Parathyroid adenoma (tissue), 2 donors: ENCODE data around the gene SLC15A3.

ENCODE experiments used
- H2AFZ ChIP-seq: fragments of 300-600 bp; sonication (generic); one replicate; pipeline ENCODE4 v1.7.0; 2017; ENCODE audit warnings: antibody characterized with exemption, mild to moderate bottlenecking
- H3K27ac ChIP-seq: fragments of 300-600 bp; sonication (generic); one replicate; pipeline ENCODE4 v1.7.0; 2017
- H3K27me3 ChIP-seq: fragments of 300-600 bp; sonication (generic); one replicate; pipeline ENCODE4 v1.7.0; 2017; ENCODE audit warnings: low read length; ENCODE audit not compliant: control insufficient read depth, insufficient read depth
- H3K36me3 ChIP-seq: fragments of 300-600 bp; sonication (generic); one replicate; pipeline ENCODE4 v1.7.0; 2017; ENCODE audit warnings: low read length; ENCODE audit not compliant: control insufficient read depth, insufficient read depth
- H3K4me1 ChIP-seq: fragments of 300-600 bp; sonication (generic); one replicate; pipeline ENCODE4 v1.7.0; 2017; ENCODE audit warnings: control low read depth
- H3K4me2 ChIP-seq: fragments of 300-600 bp; sonication (generic); one replicate; pipeline ENCODE4 v1.7.0; 2017; ENCODE audit warnings: low read length
- H3K4me3 ChIP-seq: fragments of 300-600 bp; sonication (generic); one replicate; pipeline ENCODE4 v1.7.0; 2017; ENCODE audit warnings: low read depth, low read length
- H3K79me2 ChIP-seq: fragments of 300-600 bp; sonication (generic); one replicate; pipeline ENCODE4 v1.7.0; 2017; ENCODE audit warnings: control low read depth
- H3K9ac ChIP-seq: fragments of 300-600 bp; sonication (generic); one replicate; pipeline ENCODE4 v1.7.0; 2017; ENCODE audit warnings: mild to moderate bottlenecking
- H3K9me3 ChIP-seq: fragments of 300-600 bp; sonication (generic); one replicate; pipeline ENCODE4 v1.7.0; 2017; ENCODE audit warnings: low read length; ENCODE audit not compliant: control insufficient read depth
- TF ChIP-seq, protein P1 (sequence below): fragments of 300-600 bp; sonication (generic); IDR thresholded peaks from one replicate; pipeline ENCODE4 v1.7.0; 2017; ENCODE audit warnings: antibody characterized with exemption, mild to moderate bottlenecking
- donor health status: primary hyperparathyroidism.

Gene SLC15A3

GRCh38 chr11:60937811-60938210, 14.2 kb downstream of the SLC15A3 start:
- H3K79me2 ChIP-seq: no peaks in the 10 kb centered on the region
- H3K27ac ChIP-seq: no peak overlapping the region
- H3K36me3 ChIP-seq: no peaks in the 10 kb centered on the region

GRCh38 chr11:60937144-60937527, 14.8 kb downstream of the SLC15A3 start:
- Histone ChIP-seq H3K36me3 (no peaks in the 10 kb centered on the region), H3K79me2 (no peaks in the 10 kb centered on the region), H3K9ac (no peak overlapping the region), H3K27me3 (no peaks in the 10 kb centered on the region), H3K27ac (no peak overlapping the region), H3K4me1 (no peaks in the 10 kb centered on the region), H3K9me3 (no peaks in the 10 kb centered on the region), H3K4me3 (no peak overlapping the region), H2AFZ (no peak overlapping the region), H3K4me2 (no peak overlapping the region)
- TF ChIP-seq, protein P1, sequence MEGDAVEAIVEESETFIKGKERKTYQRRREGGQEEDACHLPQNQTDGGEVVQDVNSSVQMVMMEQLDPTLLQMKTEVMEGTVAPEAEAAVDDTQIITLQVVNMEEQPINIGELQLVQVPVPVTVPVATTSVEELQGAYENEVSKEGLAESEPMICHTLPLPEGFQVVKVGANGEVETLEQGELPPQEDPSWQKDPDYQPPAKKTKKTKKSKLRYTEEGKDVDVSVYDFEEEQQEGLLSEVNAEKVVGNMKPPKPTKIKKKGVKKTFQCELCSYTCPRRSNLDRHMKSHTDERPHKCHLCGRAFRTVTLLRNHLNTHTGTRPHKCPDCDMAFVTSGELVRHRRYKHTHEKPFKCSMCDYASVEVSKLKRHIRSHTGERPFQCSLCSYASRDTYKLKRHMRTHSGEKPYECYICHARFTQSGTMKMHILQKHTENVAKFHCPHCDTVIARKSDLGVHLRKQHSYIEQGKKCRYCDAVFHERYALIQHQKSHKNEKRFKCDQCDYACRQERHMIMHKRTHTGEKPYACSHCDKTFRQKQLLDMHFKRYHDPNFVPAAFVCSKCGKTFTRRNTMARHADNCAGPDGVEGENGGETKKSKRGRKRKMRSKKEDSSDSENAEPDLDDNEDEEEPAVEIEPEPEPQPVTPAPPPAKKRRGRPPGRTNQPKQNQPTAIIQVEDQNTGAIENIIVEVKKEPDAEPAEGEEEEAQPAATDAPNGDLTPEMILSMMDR: no peak

More at GRCh38 chr11:60937811-60938210, 14.2 kb downstream of the SLC15A3 start:
- no peak overlapping the region for H2AFZ ChIP-seq
- TF ChIP-seq, protein P1: no peak
- H3K4me3 ChIP-seq: no peak overlapping the region
- H3K27me3 ChIP-seq: no peaks in the 10 kb centered on the region
- no peak overlapping the region for H3K9ac ChIP-seq
- H3K9me3 ChIP-seq: no peaks in the 10 kb centered on the region
- H3K4me1 ChIP-seq: no peaks in the 10 kb centered on the region
- H3K4me2 ChIP-seq: no peak overlapping the region

DNA sequence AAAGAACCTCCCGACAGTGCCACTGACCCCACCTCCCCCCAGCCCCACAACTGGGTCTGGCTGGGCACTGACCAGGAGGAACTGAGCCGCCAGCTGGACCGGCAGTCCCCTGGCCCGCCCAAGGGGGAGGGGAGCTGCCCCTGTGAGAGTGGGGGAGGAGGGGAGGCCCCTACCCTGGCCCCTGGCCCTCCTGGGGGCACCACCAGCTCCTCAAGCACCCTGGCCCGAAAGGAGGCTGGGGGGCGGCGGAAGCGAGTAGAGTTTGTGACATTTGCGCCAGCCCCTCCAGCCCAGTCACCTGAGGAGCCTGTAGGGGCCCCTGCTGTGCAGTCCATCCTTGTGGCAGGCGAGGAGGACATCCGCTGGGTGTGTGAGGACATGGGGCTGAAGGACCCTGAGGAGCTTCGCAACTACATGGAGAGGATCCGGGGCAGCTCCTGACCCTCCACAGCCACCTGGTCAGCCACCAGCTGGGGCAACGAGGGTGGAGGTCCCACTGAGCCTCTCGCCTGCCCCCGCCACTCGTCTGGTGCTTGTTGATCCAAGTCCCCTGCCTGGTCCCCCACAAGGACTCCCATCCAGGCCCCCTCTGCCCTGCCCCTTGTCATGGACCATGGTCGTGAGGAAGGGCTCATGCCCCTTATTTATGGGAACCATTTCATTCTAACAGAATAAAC, 15.4 kb downstream of the SLC15A3 start:
- Histone ChIP-seq H3K4me3 (no peak overlapping the region), H3K27me3 (no peaks in the 10 kb centered on the region), H3K36me3 (no peaks in the 10 kb centered on the region), H3K4me1 (no peaks in the 10 kb centered on the region), H3K4me2 (no peak overlapping the region), H3K9ac (no peak overlapping the region), H3K9me3 (no peaks in the 10 kb centered on the region), H2AFZ (no peak overlapping the region), H3K27ac (no peak overlapping the region), H3K79me2 (no peaks in the 10 kb centered on the region)
- TF ChIP-seq, protein P1: no peak

DNA sequence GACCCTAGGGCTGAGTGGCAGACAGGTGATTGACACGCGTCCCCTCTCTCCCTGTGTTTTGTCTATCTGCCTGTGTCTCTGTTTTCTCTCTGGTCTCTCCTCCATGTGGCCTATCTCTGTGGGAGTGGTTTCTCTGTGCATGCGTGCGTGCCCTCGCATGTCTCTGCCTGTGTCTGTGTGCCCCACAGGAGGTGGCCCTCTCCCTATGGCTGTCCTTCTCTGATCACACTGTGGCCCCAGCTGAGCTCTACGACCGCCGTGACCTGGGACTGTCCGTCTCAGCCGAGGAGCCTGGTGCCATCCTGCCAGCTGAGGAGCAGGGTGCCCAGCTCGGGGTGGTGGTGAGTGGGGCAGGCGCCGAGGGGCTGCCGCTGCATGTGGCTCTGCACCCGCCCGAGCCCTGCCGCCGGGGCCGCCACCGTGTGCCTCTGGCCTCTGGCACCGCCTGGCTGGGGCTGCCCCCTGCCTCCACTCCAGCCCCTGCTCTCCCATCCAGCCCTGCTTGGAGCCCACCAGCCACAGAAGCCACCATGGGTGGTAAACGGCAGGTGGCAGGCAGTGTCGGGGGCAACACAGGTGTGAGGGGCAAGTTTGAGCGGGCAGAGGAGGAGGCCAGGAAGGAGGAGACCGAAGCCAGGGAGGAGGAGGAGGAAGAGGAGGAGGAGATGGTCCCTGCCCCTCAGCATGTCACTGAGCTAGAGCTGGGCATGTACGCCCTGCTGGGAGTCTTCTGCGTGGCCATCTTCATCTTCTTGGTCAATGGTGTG, 16.1 kb downstream of the SLC15A3 start:
- Histone ChIP-seq H3K79me2 (no peaks in the 10 kb centered on the region), H3K9ac (no peak overlapping the region), H2AFZ (no peak overlapping the region), H3K27ac (no peak overlapping the region), H3K9me3 (no peaks in the 10 kb centered on the region), H3K4me3 (no peak overlapping the region), H3K36me3 (no peaks in the 10 kb centered on the region), H3K4me2 (no peak overlapping the region), H3K4me1 (no peaks in the 10 kb centered on the region), H3K27me3 (no peaks in the 10 kb centered on the region)
- TF ChIP-seq, protein P1: no peak
